GM19397 (cell line): Measurements from ENCODE around the gene MAMDC2.

Source experiments
- ATAC-seq: cut with Tn5 transposase; IDR thresholded peaks from one replicate; pipeline ENCODE4 v1.9.1; 2021; ENCODE audit warnings: mild to moderate bottlenecking, moderate library complexity; ENCODE audit not compliant: unreplicated experiment

Gene MAMDC2

DNA sequence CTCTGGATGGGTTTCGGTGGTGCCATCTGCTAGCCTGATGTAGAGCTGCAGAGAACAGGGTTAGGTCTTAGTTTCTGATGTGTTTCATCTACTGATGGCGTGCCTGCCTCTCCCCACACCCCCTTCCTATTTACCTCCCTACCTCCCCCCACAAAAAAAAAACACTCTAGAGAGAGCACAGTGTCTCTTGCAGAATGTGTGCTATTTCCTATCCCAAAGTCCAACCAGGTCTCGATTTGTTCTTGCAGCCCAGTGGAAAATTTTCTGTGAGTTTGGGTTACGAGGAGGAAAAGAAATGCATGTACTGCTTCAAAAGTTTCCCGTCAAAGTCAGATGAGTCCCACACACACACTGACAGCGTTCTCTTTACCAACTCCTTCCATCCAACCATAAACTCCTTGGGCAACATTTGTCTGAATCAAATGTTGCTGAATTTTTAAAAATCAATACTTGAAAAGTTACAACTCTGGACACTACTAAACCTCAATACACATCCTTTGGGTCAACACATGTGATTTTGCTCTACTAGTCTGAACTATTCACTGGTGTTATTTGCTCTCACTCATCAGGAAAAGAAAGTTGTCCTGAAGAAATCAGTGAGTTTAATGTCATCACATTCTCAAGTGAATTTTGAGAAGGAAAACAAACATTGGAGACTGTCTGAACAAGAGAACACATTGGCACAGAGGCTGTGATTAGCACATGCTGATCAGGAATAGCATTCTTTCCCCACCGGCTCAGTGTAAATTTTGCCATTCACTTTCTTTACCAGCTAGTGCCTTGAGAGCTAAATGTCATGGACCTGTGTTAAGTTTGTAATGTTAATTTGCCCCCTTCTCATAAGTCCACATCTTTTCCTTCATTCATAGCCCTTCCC is 84.1 kb downstream of the MAMDC2 start:
- no peak for ATAC-seq

DNA sequence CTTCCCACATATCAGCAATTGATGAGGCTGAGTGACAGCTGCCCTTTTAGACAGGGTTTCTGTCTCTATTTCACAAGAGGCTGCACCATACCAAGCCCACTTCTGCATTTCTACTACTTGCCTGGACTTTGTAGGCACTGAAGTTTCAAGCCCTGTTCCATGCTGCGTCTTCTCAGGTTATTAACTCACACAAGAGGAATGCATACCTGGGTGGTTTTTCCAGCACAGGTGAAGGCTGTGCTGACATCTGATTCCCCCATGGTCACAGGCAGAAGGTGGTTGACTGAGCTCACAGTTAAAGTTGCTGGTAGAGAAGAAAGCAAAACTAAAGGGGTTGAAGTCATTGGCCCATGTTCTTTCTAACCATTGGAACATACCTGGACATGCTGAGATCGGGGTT is 86.6 kb downstream of the MAMDC2 start:
- ATAC-seq, result no peak

DNA sequence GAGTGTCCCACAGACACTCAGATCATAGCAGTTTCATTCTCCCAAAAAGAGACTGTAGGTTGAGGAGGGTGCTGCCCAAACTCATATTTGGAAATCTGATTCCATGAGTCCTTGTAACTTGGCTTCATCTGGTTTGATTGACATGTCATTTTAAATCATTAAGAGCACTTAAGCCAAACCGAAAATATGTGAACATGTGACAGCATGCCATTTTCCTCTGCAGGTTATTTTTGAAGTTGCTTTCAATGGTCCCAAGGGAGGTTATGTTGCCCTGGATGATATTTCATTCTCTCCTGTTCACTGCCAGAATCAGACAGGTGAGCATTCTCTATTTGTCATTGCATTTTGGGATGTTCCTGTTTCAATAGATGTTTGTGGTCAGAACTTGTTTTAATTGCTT is 87.6 kb downstream of the MAMDC2 start:
- no peak for ATAC-seq

DNA sequence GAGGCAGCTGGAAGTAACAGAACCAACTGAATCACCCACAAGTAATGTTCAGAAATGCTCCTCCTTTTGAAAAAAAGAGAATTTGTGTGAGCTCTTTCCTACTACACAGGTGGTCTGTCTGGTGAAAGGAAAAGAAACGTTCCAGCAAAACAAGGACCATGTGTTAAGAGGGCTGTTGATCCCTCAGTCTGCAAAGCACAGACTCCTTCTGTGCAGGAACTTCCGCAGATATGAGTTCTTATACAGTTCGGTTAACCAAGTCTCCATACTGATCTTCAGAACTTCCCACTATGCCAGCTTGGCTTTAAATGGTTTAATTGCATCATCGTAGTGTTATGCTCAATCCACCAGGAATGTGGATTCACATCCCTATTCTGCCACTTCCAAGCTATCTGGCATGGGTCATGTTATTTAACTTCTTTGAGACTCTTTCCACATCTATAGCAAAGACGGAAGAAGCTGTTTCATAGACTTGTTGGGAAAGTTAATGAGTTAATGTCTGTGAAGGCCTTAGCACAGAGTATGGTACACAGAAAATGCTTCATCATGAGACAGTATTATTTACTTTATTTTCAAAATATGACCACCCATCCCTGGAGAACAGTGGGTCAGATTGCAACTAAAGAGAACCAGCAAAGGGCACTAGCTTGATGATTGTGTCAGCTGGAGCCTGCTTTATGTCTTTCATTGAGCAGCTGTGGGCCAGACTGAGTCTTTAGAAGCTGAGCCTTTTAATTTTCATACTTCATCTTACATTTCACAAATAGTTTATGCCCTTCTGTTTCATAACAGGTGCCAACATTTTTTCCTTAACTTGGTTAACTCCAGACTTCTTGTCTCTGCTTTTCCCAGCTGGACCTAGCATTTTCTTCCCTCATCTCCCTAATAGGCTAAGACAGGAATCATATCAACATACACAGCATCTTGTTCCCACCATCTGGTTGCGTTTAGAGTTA is 89.9 kb downstream of the MAMDC2 start:
- ATAC-seq, result no peak

DNA sequence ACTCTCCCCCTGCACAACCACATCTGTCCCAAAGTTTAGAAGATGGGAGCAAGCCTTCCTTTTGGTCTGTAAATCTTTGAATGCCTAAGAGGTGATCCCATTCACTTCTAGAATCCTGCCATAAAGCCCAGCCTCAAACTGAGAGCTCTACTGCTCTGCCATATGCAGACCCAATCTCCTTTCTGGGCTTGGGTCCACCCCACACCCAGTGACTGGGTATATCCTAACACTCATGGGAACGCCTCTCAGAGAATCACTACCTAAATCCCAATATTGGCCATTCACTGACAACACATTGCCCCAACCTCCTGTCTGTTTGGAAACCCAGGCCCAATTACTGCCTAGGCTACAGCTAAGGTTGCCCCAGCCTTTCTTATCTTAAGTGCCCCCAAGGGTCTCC is 90.7 kb downstream of the MAMDC2 start:
- no peak for ATAC-seq

DNA sequence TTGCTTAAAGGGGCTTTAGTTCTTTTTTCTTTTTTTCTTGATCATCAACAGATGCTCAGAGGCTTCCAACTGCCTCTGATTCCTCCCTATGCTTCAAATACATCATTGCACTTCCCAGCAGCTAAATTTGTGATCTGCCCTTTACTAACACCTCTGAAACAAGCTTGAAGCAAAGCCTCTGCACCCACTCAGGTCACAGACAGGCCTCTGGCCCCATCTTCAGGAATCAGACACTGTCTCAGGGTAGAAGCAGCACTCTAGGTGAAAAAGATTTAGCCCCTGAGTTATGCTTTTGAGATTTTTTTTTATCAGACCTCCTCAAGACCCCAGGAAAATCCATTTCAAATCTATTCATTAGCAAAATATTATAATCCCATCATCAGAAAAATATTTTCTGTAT is 91.5 kb downstream of the MAMDC2 start:
- no peak for ATAC-seq

DNA sequence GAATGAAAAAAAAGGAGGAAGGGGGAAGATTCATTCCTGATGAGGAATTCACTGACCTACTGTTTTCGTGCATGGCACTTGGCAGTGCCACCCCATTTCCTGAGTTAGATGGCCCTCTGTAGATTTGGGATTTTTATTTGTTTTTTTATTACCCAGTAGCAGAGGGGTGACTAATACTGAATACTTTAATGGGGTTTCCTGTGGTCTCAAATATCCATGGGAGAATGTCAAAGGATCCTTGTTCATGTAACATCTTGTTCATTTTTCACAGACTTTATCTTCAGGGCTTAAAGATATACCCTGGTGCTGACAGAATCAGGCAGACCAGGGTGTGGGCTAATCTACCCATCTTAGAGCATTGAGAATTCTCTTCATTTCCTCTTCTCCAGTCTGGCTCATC is 93.0 kb downstream of the MAMDC2 start:
- no peak for ATAC-seq

DNA sequence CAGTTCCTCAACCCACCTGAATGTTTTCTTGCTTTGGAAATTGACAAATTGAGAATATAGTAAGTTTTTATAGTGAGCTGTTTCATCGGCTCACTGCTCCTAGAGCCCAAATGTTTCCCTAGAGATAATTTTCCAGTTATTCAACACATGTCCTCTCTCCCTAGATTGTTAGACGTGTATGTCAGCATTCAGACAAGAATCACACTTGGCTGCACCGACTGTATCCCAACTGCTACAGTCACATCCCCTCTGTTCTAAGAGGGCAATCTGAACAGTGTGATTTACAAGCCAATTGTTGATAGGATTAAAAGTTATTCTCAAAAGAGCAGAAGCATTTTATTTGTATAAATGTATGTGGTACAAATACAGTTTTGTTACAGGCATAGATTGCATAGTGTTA is 93.9 kb downstream of the MAMDC2 start:
- ATAC-seq, result no peak

DNA sequence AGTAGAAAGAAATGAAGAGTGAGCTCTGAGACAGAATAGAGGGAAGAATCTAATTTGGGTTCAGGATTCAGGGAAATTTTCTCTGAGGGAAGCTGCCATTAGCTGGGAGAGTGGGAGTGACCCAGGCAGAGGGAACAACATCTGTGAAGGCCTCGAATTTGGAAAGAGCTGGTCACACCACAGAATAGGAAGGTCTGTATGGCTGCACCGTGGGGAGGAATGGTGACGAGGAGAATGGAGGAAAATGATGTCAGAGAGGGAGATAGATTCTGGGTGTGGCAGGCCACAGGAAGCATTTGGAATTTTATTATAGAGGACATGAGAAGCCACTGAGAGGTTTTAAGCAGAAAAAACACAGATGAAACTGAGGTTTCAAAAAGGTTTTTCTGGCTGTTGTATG is 98.5 kb downstream of the MAMDC2 start:
- no peak for ATAC-seq

DNA sequence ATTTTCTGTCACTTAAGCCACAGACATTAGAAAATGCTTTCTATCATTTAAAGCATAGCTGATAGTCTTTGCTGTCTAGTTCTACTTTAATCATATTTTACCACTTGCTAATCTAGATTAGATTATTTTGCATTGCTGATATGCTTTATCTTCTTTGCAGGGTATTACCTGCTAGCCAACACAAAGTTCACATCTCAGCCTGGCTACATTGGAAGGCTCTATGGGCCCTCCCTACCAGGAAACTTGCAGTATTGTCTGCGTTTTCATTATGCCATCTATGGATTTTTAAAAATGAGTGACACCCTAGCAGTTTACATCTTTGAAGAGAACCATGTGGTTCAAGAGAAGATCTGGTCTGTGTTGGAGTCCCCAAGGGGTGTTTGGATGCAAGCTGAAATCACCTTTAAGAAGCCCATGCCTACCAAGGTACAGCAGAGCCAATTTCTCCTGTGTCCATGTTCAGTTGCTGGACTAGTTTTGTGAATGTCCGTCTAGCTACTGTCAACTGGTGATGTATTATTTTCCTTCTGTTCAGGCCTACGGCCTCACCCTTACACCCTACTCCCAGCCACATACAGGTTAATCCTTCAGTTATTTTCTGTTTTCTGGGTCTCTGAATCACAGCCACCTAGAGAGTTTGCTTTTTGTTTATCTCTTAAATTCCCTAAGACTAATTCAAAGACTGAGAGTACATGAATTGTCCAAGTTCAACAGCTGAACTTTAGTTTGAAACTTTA is 99.9 kb downstream of the MAMDC2 start:
- no peak for ATAC-seq

DNA sequence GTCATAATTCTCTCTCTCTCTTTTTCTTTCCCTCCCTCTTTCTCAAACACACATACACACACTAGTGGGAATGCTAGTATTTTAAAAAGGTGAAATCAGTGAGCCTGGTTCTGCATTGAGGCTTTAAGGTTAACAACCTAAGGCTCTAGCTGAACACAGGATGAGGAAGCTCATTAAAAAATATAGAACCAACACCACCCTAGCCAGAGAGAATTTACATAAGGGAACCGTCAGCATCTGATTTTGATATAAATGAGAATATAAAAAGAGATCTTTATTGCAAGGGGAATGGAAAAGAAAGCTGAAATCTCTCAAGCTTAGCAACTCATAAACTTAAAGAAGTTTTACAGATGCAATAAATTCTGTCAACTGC is 100.5 kb downstream of the MAMDC2 start:
- no peak for ATAC-seq

DNA sequence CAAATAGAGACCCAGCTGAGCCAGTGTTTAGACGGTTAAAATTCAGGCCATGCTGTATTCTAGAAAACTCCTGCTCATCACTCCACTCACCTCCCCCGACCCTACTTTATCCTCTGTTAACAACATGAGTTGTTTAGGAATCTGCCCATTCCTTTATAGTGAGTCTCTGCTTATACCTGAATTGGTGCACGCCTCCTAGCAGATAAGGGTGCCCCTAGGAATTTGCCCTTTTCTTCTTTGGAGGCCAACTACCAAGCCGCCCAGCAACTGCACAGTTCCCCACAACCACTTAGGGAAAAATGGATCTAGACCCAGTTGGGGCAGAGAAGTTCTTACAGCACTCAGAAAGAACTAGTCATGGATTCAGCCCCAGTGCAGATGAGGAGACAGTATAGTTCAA is 102.3 kb downstream of the MAMDC2 start:
- ATAC-seq, result no peak

DNA sequence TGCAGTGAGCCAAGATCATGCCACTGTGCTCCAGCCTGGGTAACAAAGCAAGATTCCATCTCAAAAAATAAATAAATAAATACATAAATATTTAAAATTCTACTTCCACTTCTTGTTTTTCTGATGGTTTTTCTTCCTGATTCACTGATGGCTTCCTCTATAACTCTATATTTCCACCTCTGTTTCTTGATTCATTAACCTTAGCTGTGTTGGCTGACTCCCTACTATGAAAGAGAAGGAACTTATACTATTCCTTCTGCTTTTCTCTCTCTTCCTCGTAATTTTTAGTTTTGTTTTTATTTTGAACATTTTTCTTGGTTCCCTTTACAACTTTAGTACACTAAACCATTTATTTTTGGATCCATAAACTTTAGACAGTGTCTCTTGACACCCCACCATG is 103.5 kb downstream of the MAMDC2 start:
- ATAC-seq, result no peak

DNA sequence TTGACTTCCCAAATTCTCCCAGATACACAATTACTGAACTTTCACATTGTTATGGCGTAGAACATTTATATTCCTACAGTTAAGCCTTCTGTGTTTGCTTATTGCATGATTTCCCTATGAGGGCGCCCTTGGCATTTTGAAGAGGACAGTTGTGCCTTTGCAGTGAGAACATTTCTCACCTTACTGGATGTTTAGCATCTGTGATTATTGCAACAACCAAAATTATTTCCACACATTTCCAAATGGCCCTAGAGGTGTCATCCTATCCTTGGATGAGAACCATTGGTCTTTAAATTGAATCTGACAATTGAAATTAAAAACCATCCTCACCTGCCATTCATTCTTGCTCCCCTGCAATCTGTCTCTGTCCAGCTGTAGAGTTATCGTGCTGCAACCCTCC is 104.0 kb downstream of the MAMDC2 start:
- ATAC-seq, result no peak

DNA sequence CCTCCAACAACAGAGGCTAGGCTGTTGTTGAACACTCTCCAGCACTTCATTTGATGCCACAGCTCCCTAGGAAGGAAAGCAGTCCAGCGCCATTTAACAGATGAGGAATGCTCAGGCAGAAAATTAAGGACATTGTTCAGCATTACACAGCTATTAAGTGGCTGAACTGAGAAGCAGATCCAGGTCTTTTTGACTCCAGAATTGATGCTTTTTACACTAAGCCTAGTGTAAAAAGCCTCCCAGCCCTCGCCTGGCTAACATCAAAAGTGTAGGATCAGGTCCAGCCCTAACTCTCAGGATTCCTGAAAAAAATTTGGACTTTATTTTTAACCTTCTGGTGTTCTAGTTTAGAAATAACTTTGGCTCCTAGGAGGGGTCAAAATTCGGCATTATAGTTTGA is 108.7 kb downstream of the MAMDC2 start:
- ATAC-seq, result no peak

DNA sequence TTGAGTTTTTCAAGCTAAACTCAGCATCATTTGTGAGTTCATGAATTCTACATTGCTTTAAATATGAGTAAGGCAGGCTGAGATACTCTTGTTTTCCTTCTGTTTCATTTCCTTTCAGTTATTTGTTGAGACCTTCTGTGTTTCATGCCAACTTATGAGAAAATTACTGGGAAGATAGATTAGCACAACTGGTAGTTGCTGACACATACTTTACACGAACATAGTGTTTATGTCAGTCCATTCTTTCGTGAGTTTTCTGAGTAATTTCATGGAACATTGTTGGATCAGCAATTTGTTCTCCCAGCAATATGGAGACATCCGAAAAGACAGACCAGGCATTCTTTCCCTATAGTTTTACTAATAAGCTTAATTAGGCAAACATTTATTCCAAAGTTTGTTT is 113.1 kb downstream of the MAMDC2 start:
- no peak for ATAC-seq

DNA sequence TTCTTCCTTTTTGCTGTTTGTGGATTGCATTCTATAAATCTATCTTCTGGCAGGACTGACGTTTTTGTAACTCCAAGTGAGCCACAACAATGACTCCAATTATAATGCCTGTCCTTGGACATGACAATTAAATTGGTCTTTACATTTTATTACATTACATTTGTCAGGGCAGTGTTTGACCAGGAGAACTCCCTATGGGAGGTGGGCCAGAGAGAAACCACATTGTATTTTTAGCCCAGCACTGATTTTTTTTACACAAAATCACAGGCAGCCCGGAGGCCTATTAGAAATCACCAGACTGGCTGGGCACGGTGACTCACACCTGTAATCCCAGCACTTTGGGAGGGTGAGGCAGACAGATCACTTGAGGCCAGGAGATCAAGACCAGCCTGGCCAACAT is 116.0 kb downstream of the MAMDC2 start:
- ATAC-seq, result no peak

DNA sequence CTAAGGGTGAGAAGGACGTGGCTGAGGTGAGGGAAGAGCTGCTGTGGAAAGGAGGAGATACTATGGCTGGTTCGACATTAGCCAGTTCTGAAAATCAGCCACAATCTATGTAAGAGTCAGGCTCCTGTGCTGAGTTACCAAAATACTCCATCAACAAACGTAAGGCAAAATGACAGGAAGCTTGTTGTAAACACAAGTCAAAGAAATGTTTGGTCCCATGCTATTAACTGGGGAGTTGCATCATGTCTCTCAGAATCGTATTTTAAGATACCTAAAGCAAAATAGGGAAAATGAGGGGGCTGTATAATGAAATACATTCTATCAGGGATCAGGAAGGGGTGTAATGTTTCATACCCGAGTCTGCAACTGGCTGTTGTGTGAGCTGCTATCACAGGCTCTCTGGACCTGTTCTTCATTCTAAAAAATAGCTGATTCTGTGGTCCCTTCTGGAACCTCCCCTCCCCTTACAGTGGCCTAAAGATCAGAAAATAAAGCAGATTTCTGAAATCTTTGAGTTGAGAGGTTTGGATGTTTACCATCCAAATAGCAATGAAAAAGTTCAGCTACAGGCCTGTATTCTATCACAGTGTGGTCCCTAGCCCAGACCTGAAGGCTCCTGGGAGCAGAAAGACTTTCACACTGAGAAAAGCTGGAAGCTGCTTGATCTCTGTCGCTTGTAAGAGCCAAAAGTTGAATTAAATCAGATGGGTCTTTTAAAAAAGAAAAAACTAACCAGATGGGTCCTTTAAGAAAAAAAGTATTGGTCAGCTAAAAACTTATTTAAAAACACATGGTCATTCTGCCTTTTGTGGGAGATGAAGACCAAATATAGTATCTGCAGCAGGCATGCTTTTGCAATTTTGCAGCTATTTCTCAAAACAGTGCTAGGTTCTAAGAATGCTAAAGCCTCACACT is 117.3 kb downstream of the MAMDC2 start:
- ATAC-seq, result no peak

DNA sequence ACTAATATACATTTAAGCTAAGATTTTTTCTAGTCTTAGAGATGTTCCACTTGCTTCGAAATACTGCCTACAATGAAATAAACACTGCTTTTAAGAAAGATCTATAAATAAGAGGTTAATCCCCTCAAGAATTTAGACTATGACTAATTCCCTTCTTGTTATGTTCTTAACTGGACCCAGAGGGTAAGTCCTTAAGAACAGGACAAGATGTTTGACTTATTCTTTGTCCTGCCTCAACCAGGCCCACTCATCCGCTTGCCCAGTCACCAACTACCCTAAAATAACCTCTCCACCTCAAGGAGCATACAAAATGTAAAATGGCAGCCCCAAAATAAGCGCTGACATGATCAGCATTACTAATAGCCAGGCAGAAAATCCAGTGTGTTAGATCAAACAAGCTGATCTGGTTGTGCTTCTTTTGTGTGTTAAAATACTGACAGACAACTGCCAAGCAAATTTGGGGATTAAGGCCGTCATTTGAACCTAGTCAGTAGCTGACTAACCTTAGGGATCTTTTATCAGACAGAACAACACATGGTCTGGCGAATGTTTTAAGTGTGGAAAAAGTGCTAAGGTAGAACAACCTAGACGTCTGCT is 121.5 kb downstream of the MAMDC2 start:
- ATAC-seq, result no peak

DNA sequence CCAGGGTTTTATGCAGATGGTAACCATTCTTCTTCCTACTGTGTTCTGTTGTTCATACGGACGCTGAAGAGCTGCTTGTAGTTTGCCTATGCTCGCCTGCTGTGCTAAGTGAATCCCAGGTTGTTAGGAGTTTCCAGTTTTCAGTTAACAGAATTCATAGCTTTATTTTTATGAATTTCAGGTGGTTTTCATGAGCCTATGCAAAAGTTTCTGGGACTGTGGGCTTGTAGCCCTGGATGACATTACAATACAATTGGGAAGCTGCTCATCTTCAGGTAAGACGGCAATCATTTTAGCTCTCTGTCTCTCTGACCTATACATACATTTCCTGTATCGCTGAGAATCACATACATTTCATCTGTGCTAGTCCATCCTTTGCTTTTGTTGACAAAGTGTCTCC is 124.9 kb downstream of the MAMDC2 start:
- no peak for ATAC-seq
